Mesendoderm (in vitro differentiated cells): Measurements from ENCODE around the gene CRABP2.
A peak's percentile ranks its signal among the peaks of the same experiment; 100 is the strongest.

Experiments used
- DNase-seq: peaks from one replicate; pipeline ENCODE4 v3.0.0; 2013
- H2AK5ac ChIP-seq: 2 replicates; pipeline ENCODE4 v1.6.1; 2013; ENCODE audit warnings: low read length, inconsistent platforms
- H2BK120ac ChIP-seq: 2 replicates; pipeline ENCODE4 v1.6.1; 2013; ENCODE audit warnings: low read depth, mild to moderate bottlenecking, low read length, moderate library complexity, mixed read lengths
- H2BK15ac ChIP-seq: replicated peaks from 2 replicates; pipeline ENCODE4 v1.6.1; 2013; ENCODE audit warnings: low read depth, mild to moderate bottlenecking, moderate library complexity
- H2BK5ac ChIP-seq: 2 replicates; pipeline ENCODE4 v1.6.1; 2013; ENCODE audit warnings: low read length, inconsistent platforms
- H3K18ac ChIP-seq: 2 replicates; pipeline ENCODE4 v1.6.1; 2013; ENCODE audit warnings: mild to moderate bottlenecking, low read length, mixed read lengths
- H3K23ac ChIP-seq: one replicate; pipeline ENCODE4 v1.6.1; 2013; ENCODE audit warnings: low read length
- H3K27ac ChIP-seq: 2 replicates; pipeline ENCODE4 v1.5.1; 2013; ENCODE audit warnings: low read depth, mild to moderate bottlenecking, inconsistent platforms, low read length, moderate library complexity
- H3K27me3 ChIP-seq: 2 replicates; pipeline ENCODE4 v1.6.1; 2013; ENCODE audit warnings: low read length, control low read depth, mild to moderate bottlenecking, inconsistent platforms; ENCODE audit not compliant: insufficient read depth, poor library complexity
- H3K36me3 ChIP-seq: 2 replicates; pipeline ENCODE4 v1.6.1; 2013; ENCODE audit warnings: low read length, inconsistent platforms; ENCODE audit not compliant: control insufficient read depth, insufficient read depth
- H3K4ac ChIP-seq: one replicate; pipeline ENCODE4 v1.6.1; 2013; ENCODE audit warnings: low read depth, mild to moderate bottlenecking, low read length, moderate library complexity
- H3K4me1 ChIP-seq: 2 replicates; pipeline ENCODE4 v1.6.1; 2013; ENCODE audit warnings: low read depth, low read length, inconsistent platforms; ENCODE audit not compliant: control insufficient read depth
- H3K4me2 ChIP-seq: 2 replicates; pipeline ENCODE4 v1.6.1; 2013; ENCODE audit warnings: low read length
- H3K4me3 ChIP-seq: 2 replicates; pipeline ENCODE4 v1.5.1; 2013; ENCODE audit warnings: mild to moderate bottlenecking, low read length
- H3K56ac ChIP-seq: one replicate; pipeline ENCODE4 v1.6.1; 2013; ENCODE audit warnings: low read length
- H3K79me1 ChIP-seq: 2 replicates; pipeline ENCODE4 v1.6.1; 2013; ENCODE audit warnings: low read length, inconsistent platforms
- H3K79me2 ChIP-seq: 2 replicates; pipeline ENCODE4 v1.6.1; 2013; ENCODE audit warnings: mild to moderate bottlenecking, low read length; ENCODE audit not compliant: control insufficient read depth, insufficient read depth
- H3K9ac ChIP-seq: 2 replicates; pipeline ENCODE4 v1.6.1; 2013; ENCODE audit warnings: low read length, inconsistent platforms
- H4K5ac ChIP-seq: one replicate; pipeline ENCODE4 v1.6.1; 2013; ENCODE audit warnings: low read length
- H4K8ac ChIP-seq: one replicate; pipeline ENCODE4 v1.6.1; 2013; ENCODE audit warnings: low read depth, mild to moderate bottlenecking, control low read depth, low read length, moderate library complexity
- WGBS: extraction: QIAGEN DNeasy Blood & Tissue Kit; methylation state at CpG from one replicate; pipeline ENCODE4 v1.1.7; 2013; ENCODE audit warnings: low lambda C conversion rate, missing lambda C conversion rate; ENCODE audit not compliant: insufficient coverage; ENCODE audit errors: extremely low coverage; 5-methylcytosine and 5-hydroxymethylcytosine counted together

Gene CRABP2

GRCh38 chr1:156681196-156681960 is 24.0 kb downstream of the CRABP2 start:
- H3K4ac ChIP-seq = no peak overlapping the region
- no peak for DNase-seq
- no peak overlapping the region for H2AK5ac ChIP-seq
- H3K4me3 ChIP-seq = no peak overlapping the region
- H3K4me2 ChIP-seq = no peak overlapping the region
- H3K23ac ChIP-seq = no peak overlapping the region
- no peak overlapping the region for H2BK120ac ChIP-seq
- H3K27me3 ChIP-seq = no peaks in the 10 kb centered on the region
- H3K79me1 ChIP-seq = no peaks in the 10 kb centered on the region
- peaks cover 8% of the 10 kb centered on the region for H3K79me2 ChIP-seq
- H2BK5ac ChIP-seq = no peak overlapping the region
- H3K56ac ChIP-seq = peak overlapping the region; percentile 34
- H3K18ac ChIP-seq = no peak overlapping the region
- H2BK15ac ChIP-seq = no peak overlapping the region
- WGBS = no CpG with 5 or more reads among the region's 8 CpGs
- no peak overlapping the region for H3K9ac ChIP-seq
- H3K36me3 ChIP-seq = no peaks in the 10 kb centered on the region
- no peaks in the 10 kb centered on the region for H3K4me1 ChIP-seq
- no peak overlapping the region for H3K27ac ChIP-seq
- no peak overlapping the region for H4K8ac ChIP-seq
- no peak overlapping the region for H4K5ac ChIP-seq

GRCh38 chr1:156680056-156680455 is 25.3 kb downstream of the CRABP2 start:
- Histone ChIP-seq H2BK5ac (no peak overlapping the region), H3K4me3 (no peak overlapping the region), H3K4ac (no peak overlapping the region), H2BK120ac (no peak overlapping the region), H2BK15ac (no peak overlapping the region), H3K27me3 (no peaks in the 10 kb centered on the region), H3K56ac (no peak overlapping the region), H4K8ac (no peak overlapping the region), H3K79me2 (peaks cover 21% of the 10 kb centered on the region), H2AK5ac (no peak overlapping the region), H3K36me3 (peaks cover under 1% of the 10 kb centered on the region), H3K27ac (no peak overlapping the region), H3K18ac (no peak overlapping the region), H3K9ac (no peak overlapping the region), H3K79me1 (peaks cover 7% of the 10 kb centered on the region), H3K23ac (no peak overlapping the region), H3K4me2 (no peak overlapping the region), H4K5ac (no peak overlapping the region), H3K4me1 (peaks cover 1% of the 10 kb centered on the region)
- no peak for DNase-seq
- WGBS = no CpG with 5 or more reads among the region's 2 CpGs

GRCh38 chr1:156677616-156678596 is 27.5 kb downstream of the CRABP2 start:
- no peak overlapping the region for H2BK15ac ChIP-seq
- H3K56ac ChIP-seq = peak overlapping the region; percentile 71
- no peak overlapping the region for H3K4ac ChIP-seq
- peaks cover 14% of the 10 kb centered on the region for H3K79me1 ChIP-seq
- peaks cover 35% of the 10 kb centered on the region for H3K79me2 ChIP-seq
- peak overlapping the region; percentile 48 for H2BK5ac ChIP-seq
- no peak overlapping the region for H3K18ac ChIP-seq
- peak; percentile 96 for DNase-seq
- H3K23ac ChIP-seq = no peak overlapping the region
- H3K4me2 ChIP-seq = no peak overlapping the region
- H3K27me3 ChIP-seq = no peaks in the 10 kb centered on the region
- H2AK5ac ChIP-seq = no peak overlapping the region
- H3K4me3 ChIP-seq = no peak overlapping the region
- peak overlapping the region; percentile 25 for H3K9ac ChIP-seq
- H4K8ac ChIP-seq = no peak overlapping the region
- no peak overlapping the region for H2BK120ac ChIP-seq
- peaks cover 5% of the 10 kb centered on the region for H3K36me3 ChIP-seq
- no peak overlapping the region for H4K5ac ChIP-seq
- H3K4me1 ChIP-seq = peaks cover 10% of the 10 kb centered on the region
- H3K27ac ChIP-seq = no peak overlapping the region
- no CpG with 5 or more reads among the region's 22 CpGs for WGBS

GRCh38 chr1:156676820-156677615 is 28.4 kb downstream of the CRABP2 start, which contains the start of gene NES:
NES (minus strand) TSS chr1:156677407; CDS start chr1:156677264, 143 bp downstream.
- no CpG with 5 or more reads among the region's 70 CpGs for WGBS
- Histone ChIP-seq H4K8ac (no peak within 1 kb of the TSS), H2BK120ac (peak within 1 kb of the TSS; percentile 16), H3K4me3 (peak within 1 kb of the TSS; percentile 54), H2BK5ac (peak within 1 kb of the TSS; percentile 48), H3K4me1 (peaks cover 10% of the 10 kb centered on the region), H3K27ac (peak within 1 kb of the TSS; percentile 18), H3K56ac (peak within 1 kb of the TSS; percentile 83), H3K18ac (peak within 1 kb of the TSS; percentile 61), H3K23ac (peak within 1 kb of the TSS; percentile 95), H3K36me3 (peaks cover 8% of the 10 kb centered on the region), H3K79me2 (peaks cover 35% of the 10 kb centered on the region), H3K9ac (peak within 1 kb of the TSS; percentile 84), H4K5ac (no peak within 1 kb of the TSS), H2AK5ac (no peak within 1 kb of the TSS), H3K4me2 (peak within 1 kb of the TSS; percentile 94), H3K27me3 (no peaks in the 10 kb centered on the region), H3K4ac (peak within 1 kb of the TSS; percentile 74), H2BK15ac (no peak within 1 kb of the TSS), H3K79me1 (peaks cover 17% of the 10 kb centered on the region)
- peak; percentile 98 for DNase-seq

GRCh38 chr1:156676114-156676819 is 29.1 kb downstream of the CRABP2 start:
- Histone ChIP-seq H4K8ac (no peak overlapping the region), H4K5ac (no peak overlapping the region), H3K36me3 (peaks cover 8% of the 10 kb centered on the region), H2BK120ac (peak overlapping the region; percentile 16), H3K27ac (peak overlapping the region; percentile 18), H3K4ac (peak overlapping the region; percentile 58), H3K18ac (peak overlapping the region; percentile 61), H2BK15ac (no peak overlapping the region), H3K4me2 (peak overlapping the region; percentile 94), H2BK5ac (peak overlapping the region; percentile 21), H3K4me3 (peak overlapping the region; percentile 54), H3K56ac (peak overlapping the region; percentile 83), H3K79me2 (peaks cover 35% of the 10 kb centered on the region), H3K27me3 (no peaks in the 10 kb centered on the region), H3K79me1 (peaks cover 17% of the 10 kb centered on the region), H3K9ac (peak overlapping the region; percentile 84), H3K23ac (peak overlapping the region; percentile 95), H2AK5ac (peak overlapping the region; percentile 36), H3K4me1 (peaks cover 11% of the 10 kb centered on the region)
- no peak for DNase-seq
- no CpG with 5 or more reads among the region's 49 CpGs for WGBS
